Measurements from ENCODE around the gene NFS1.
"Not testable (repeated sequence)": the region's sequence is repeated elsewhere in the genome, so short reads cannot be mapped to it uniquely, and the experiment has no call there.

Gene NFS1

DNA sequence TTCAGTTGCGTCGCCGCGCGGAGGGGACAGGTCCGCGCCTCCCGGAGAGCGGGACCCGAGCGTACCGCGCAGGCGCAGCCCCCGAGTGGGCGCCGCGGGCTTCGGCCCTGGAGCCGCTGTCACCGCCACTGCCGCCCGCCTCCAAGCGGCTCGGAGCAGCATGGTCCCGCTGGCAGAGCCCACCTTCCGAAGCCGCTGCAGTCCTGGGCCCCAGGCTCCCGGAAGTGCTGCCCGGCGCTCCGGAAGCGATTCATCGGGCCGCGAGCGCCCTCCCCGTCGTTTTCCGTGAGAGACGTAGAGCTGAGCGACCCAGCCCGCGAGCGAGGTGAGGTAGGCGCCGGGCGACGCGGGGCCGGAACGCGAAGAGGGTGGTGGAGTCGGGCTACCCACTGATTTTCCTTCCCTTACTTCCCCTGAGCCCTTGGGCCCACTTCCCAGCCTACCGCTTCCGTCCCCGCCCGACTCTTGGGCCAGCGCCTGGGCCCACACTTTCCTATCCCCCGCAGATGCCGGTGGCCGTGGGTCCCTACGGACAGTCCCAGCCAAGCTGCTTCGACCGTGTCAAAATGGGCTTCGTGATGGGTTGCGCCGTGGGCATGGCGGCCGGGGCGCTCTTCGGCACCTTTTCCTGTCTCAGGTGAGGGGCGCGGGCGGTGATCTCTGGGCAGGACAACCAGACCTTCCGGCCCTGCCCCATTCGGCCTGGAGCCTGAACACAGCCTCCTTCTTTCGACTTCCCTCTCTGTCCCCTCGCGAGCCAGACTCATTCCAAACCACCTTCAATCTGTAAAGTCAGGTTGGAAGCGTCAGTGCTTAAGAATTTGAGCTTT is at the start of gene NFS1, which contains the start of gene ROMO1:
TSS of gene NFS1 (minus strand) at position 226 of the 830 bp plus-strand sequence. CDS start at position 162, 64 bp downstream.
TSS of gene ROMO1 (plus strand) at position 279 of the 830 bp plus-strand sequence. CDS start at position 507, 228 bp downstream.
- DNase-seq, result peak; percentile 88 to 93 (median 91)

- DNase-seq, result not testable (repeated sequence)
These were observed 45.3 kb upstream of the NFS1 start for GRCh38 chr20:35744492-35744841.

GRCh38 chr20:35743693-35744491 is 44.7 kb upstream of the NFS1 start:
- DNase-seq, result peak; percentile 64 to 86 (median 74)

DNA sequence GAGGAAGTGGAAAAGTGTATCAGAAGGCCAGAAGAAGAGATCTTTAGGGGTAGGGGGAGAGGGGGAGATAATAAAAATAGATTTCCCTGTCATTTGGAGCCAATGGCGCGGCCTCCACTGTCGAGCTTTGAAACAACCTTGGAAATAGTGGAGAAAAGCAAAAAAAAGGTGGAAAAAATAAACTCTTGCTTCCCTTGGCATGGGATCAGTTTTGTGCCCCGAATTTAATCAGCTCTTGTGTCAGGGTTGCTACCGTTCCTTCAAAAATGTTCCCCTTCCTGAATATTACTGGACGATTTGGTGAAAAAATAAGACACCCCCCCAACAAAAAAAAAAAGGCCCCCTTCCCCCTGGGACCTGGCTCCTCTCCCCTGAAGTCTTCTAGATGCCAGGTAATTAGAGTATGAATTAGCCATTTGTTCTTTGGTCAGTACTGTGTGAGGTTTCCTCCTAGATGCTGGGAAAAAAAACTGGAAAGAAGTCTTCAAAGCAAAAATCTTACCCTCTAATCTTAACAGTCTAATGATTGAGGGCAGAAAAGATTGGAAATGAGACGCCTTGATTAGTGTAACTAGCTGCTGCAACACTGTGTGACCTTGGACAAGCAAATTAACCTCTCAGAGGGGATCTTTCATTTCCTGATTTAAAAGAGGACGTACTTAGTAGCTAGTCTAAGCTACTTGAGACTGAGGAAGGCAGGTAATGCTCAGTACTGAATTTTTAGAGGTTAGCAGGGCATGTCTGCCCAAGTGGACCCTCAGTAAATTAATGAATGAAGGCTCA is 43.8 kb upstream of the NFS1 start:
- DNase-seq, result peak; percentile 54 to 70 (median 58)

DNA sequence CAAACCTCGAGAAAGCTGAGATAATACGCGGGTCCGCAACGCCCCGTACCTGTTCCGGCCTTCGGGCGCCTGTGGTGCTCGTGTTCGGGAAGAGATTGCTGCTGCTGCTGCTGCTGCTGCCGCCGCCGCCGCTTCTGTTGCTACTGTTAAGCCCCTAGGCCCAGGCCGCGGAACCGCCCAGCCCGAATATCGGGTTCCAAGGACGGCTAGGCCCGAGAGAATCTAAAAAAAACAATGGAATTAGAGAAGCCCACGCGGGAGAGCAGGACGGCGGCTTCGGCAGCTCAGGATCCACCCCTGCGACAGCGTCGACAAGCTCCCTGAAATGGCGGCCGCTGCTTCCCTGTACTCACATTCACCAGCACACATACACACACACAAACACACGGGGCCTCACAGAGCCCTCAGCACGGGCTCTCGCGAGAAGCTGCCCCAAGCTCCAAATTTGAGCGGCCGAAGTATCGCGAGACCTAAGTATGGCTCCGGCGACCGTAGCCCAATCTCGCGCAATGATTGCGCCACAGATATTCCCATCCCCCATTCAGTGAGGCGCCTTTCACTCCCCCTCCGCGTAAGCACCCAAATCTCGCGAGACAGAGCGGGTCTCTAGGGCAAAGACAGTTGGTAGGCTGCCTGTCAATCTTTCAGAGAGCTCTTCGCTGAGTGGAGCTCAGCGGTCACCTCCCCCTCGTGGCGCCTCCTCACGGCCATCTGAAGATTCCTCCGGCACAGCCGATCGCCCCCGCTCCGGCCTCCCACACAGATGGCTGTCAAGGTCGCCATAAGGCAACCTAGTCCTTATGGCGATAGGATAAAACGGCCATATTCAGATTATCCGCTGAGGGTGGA is 43.0 kb upstream of the NFS1 start, which contains the start of gene RBM39:
TSS of gene RBM39 (minus strand) at position 369 of the 849 bp plus-strand sequence. CDS start 1,386 bp downstream, outside the sequence.
- DNase-seq, result peak; percentile 100

DNA sequence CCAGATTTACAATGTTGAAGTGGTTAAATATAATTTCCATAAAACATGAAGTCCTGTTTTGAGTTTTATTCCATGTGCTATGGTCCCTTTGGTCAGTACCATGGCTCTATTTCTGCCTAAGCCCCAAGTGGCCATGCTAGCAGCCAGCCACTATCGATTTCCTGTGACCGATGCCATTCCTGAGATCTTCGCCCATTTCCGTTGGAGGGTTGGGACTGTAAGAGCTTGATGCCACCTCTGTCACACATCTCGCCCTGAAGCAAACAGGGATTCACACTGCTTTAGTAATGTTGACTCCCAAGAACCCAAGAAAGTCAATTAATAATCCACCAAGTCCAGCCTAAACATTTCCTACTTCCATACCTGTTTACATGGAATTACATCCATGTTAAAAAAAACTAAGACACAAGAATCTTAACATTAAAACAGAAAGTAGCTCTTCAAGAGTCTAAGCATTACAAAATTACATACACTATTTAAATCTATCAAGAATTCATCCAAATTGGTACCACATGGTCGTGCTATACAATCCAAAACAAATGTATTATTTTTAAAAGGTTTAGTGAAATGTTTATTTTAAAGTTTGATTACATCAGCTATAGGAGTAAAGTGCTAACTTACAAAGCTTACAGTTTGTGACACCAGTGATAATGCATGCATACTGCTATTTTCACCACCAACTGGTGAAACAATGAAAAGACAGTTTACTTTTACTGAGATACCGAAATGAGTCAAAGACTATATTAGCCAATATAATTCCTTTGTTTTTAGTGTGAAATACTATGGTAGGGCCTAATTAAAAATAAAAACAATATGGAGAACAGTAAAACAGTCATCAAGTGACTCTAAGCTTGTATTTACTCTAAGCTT is 40.4 kb upstream of the NFS1 start:
- peak; percentile 38 to 74 (median 71) for DNase-seq

DNA sequence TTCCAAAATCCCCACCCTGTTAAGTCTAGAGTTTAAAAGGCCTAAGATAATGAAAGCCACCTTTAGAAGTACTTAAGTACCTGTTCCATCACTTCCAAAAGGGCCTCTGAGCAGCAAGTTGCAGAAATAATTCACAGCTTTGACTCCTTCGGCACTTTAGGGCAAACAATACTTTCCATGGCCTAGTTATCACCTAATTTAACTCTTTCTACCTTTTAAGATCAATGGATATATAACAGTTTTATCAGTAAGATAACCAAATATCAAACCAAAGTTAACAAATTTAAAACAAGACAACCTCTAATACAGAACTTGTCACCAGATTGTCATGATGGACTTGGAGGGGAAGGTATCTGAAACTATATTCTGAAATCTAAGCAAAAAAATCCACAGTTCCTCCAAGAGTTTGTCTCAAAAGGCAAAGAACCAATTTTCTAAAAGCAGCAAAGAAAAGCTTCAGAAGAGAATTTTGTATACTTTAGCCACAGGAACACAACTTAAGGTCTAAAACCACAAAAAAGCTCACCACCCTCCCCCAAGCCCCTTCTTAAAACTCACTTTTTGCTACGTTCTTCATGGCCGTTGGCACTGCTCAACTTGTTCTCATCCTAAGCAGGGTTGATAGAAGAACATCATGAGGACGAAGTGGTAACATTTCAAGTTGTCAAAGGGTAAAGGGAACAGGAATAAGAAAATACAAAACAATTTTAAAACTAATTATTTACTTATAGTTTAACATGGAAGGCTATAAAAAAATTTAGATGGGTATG is 39.4 kb upstream of the NFS1 start:
- DNase-seq, result no peak

DNA sequence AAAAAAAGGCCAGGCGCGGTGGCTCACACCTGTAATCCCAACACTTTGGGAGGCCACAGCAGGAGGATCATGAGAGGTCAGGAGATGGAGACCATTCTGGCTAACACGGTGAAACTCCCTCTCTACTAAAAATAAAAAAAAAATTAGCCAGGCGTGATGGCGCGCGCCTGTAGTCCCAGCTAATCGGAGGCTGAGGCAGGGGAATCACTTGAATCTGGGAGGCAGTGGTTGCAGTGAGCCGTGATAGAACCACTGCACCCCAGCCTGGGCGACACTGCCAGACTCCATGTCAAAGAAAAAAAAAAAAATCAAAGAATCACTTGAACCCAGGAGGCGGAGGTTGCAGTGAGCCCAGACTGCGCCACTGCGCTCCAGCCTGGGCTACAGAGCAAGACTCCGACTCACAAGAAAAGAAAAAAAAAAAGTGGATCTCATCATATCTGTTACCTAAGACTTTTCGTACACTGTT is 38.7 kb upstream of the NFS1 start:
- no peak for DNase-seq

- DNase-seq, result no peak
These were observed 36.8 kb upstream of the NFS1 start for GRCh38 chr20:35735826-35736470.

DNA sequence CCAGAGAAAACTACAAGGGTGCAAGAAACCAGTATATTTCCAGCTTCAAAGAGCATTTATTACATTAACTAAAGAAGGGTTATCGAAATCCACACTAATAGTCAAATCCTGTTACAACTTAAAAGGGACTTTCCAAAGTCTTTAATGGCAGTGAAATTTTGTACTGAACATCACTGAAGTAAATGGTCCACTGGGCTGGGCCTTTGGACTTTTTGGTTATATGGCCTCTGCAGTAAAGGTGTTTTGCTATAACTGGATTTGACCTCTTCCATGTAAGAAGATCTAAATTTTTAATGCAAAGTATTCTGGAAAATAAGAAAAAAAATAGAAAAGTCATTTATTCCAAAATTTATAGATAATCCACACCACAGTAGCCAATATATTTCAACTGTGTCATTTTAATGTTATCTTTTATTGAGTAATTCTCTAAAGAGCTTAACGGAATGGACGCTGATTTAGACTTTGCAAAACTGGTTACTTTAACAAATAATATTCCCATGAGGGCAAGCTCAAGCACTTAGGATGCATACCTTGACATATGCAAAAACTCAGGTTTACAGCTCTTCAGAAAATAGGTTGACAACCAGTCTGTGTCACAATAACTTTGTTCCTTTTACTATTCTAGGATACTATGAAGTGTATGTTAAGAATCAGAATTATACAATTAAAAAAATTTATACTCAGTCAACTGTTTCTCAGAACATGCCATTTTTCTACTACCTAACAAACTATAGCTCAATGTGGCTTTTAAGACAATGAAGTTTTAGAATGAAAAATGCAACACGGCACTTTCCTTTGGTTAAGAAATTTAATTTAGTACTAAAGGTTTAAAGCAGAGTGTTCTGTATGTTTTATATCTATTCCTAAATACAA is 35.9 kb upstream of the NFS1 start:
- no peak for DNase-seq

- no peak for DNase-seq
These were observed 35.2 kb upstream of the NFS1 start for GRCh38 chr20:35734374-35734773.

GRCh38 chr20:35732644-35732982 is 33.5 kb upstream of the NFS1 start:
- no peak for DNase-seq

GRCh38 chr20:35731862-35732643 is 32.9 kb upstream of the NFS1 start:
- no peak for DNase-seq

DNA sequence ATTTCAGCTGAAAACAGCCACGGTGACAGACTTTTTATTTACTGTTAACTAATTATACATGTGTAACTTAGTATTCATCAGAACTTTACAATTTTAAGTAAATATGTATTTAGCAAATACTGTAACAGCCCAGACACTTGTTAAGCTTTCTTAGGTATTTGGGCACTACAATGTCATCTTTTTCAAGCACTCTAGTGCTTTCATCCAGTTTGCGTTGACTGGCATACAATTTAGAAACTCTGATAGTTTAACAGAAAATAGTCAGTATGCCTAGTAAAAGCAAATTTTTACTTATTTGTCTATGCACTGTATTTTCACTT is 32.3 kb upstream of the NFS1 start:
- no peak for DNase-seq

DNA sequence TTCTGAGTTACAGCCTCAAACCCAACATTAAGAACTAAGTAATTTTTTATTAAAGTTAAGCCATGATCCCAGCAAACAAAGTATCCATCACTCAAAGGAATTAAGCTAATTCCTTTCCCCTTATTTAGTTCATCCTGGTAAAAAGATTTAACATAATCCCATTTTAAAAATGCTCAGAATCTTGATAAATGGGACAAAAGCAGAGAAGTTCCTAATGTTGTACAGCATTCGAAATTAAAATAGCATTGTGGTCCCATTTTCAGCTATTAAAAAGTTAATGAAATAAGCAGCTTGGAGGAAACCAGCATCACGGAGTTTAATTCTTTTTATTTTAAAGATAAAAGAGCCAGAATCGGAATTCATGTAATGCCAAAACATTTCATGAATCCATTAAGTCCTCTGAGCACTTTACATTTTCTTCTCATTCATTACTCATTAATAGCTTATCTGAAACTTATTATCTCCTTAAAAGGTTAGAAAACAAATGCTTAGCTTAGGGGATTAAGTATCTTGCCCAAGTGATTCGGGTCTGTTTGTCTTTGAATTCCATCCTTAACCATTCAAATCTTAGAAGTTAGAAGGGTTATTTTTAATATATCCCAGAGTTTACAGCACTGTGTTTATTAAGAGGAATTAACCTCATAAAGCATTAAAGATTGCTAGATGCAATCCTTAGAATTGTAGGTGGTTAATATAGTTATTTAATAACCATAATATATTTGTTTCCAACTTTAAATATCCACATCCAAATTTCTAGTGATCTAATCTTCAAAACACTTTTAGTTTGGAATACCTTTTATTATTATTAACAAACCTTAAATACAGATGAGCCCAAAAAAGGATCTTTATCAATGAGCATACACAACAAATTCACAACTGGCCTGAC is 31.7 kb upstream of the NFS1 start:
- DNase-seq, result no peak

GRCh38 chr20:35729836-35730582 is 30.9 kb upstream of the NFS1 start:
- peak in 1 of 3 donors; percentile 25 for DNase-seq

Measured in suppressor macrophage treated with lipopolysaccharide for 1 hour (primary cell).